Esophagus squamous epithelium (tissue), 5 donors: Measurements from ENCODE around the gene CCDC70. TPM values are rescaled to one million over a fixed set of nuclear protein-coding genes. Genes with fewer than 3 reads are reported as not detected.

Experiments
- DNase-seq: peaks from one replicate; lab custom pipeline; 2025; lab: John Stamatoyannopoulos, UW
- H3K27ac ChIP-seq, 4 donors: fragments of 200-600 bp; sonication (generic); one replicate each; pipeline ENCODE4 v1.5.1; 2016 to 2019; ENCODE audit warnings: mild to moderate bottlenecking in 1 of 4
- H3K27me3 ChIP-seq, 4 donors: fragments of 200-600 bp; sonication (generic); 1 replicate in 3 of 4; 2 replicates in 1 of 4; pipeline versions ENCODE4 v1.5.1 to v1.6.0; 2017 to 2021; ENCODE audit warnings: antibody characterized with exemption in 1 of 4
- H3K36me3 ChIP-seq, 3 donors: fragments of 200-600 bp; sonication (generic); one replicate each; pipeline ENCODE4 v1.5.1; 2016 to 2019
- H3K4me1 ChIP-seq, 3 donors: fragments of 200-600 bp; sonication (generic); one replicate each; pipeline ENCODE4 v1.5.1; 2017 to 2019
- H3K4me3 ChIP-seq, 4 donors: fragments of 200-600 bp; sonication (generic); 1 replicate in 3 of 4; 2 replicates in 1 of 4; pipeline ENCODE4 v1.5.1; 2016 to 2019; ENCODE audit warnings: mild to moderate bottlenecking in 2 of 4, moderate library complexity in 1 of 4
- H3K9me3 ChIP-seq, 3 donors: fragments of 200-600 bp; sonication (generic); one replicate each; pipeline ENCODE4 v1.5.1; 2016 to 2019
- CTCF ChIP-seq, 6 experiments: fragments of 450-650 bp in 4 of 6; fragments of 200-600 bp in 2 of 6; sonication (generic) in 2 of 6; IDR thresholded peaks; one replicate each; pipeline ENCODE4 v1.5.1; 2016 to 2019; ENCODE audit warnings: antibody characterized with exemption in 6 of 6, mild to moderate bottlenecking in 4 of 6, moderate library complexity in 4 of 6
- POLR2A ChIP-seq, 4 donors: fragments of 450-650 bp; IDR thresholded peaks; one replicate each; pipeline ENCODE4 v1.6.1; 2017; ENCODE audit warnings: antibody characterized with exemption in 4 of 4, mild to moderate bottlenecking in 4 of 4, moderate library complexity in 3 of 4
- WGBS, 2 donors: methylation state at CpG; one replicate each; pipeline ENCODE4 v1.1.5; 2018; 5-methylcytosine and 5-hydroxymethylcytosine counted together
- intact Hi-C: fragments of 100-400 bp; cut with DNase I; formaldehyde crosslinking; loops from one replicate; pipeline ENCODE4 v1.15.0; 2022
- total RNA-seq, 4 donors: library from RNA; depleted of rRNA; stranded (reverse); fragments of >200 nt; gene quantifications; one replicate each; pipeline ENCODE4 v1.1.0, GENCODE V29; 2016
- donor health status: DM: yes; HTN: yes; CAD: no.

Gene CCDC70
- total RNA-seq, 4 donors from 2014 or later = not detected

DNA sequence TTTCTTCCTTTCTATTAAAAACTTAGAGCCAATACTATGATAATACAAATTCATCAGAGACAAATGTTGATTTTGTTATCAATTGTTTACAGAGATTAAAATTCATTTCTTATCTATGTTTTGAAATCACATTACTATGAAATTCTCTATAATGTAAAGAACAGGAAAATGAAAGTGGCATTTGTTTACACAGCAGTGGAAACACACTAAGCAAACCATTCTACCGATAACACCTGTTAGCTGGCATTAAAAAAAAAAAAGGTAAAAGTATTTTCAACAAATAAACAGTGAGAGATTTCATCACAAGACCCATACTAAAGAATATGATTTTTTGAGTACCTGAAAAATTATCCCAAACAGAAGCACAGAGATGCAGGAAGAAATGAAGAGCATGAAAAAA lies 4.8 kb upstream of the CCDC70 start:
- no peak for DNase-seq
- no peak overlapping the region for H3K4me3 ChIP-seq
- intact Hi-C loops = no loop called here
- no peaks in the 10 kb centered on the region for H3K9me3 ChIP-seq
- peaks cover 0 to 47% (median 0%) of the 10 kb centered on the region in 4 donors for H3K27me3 ChIP-seq
- TF ChIP-seq POLR2A (IDR thresholded peaks at IDR 0.05) = no peak
- no peak for TF ChIP-seq CTCF (IDR thresholded peaks at IDR 0.05)
- no peaks in the 10 kb centered on the region for H3K36me3 ChIP-seq
- H3K27ac ChIP-seq = no peak overlapping the region
- WGBS, 2 donors = 65 to 86% methylated on average over 1 of the region's 1 CpG
- H3K4me1 ChIP-seq = no peaks in the 10 kb centered on the region

GRCh38 chr13:51858433-51859247 lies 3.1 kb upstream of the CCDC70 start:
- no peak for TF ChIP-seq POLR2A (IDR thresholded peaks at IDR 0.05)
- TF ChIP-seq CTCF (IDR thresholded peaks at IDR 0.05) = no peak
- no peak for DNase-seq
- no peaks in the 10 kb centered on the region for H3K9me3 ChIP-seq
- intact Hi-C loops = no loop called here
- peaks cover 0 to 40% (median 0%) of the 10 kb centered on the region in 4 donors for H3K27me3 ChIP-seq
- no peaks in the 10 kb centered on the region for H3K36me3 ChIP-seq
- H3K4me1 ChIP-seq = no peaks in the 10 kb centered on the region
- no peak overlapping the region for H3K27ac ChIP-seq
- H3K4me3 ChIP-seq = no peak overlapping the region
- 33 to 39% methylated on average over 11 of the region's 11 CpGs for WGBS, 2 donors

- TF ChIP-seq POLR2A (IDR thresholded peaks at IDR 0.05) (no peak), CTCF (IDR thresholded peaks at IDR 0.05) (no peak)
- H3K9me3 ChIP-seq = no peaks in the 10 kb centered on the region
- 59 to 65% methylated on average over 7 of the region's 7 CpGs for WGBS, 2 donors
- H3K27me3 ChIP-seq = peaks cover 0 to 41% (median 0%) of the 10 kb centered on the region in 4 donors
- intact Hi-C loops = no loop called here
- no peaks in the 10 kb centered on the region for H3K4me1 ChIP-seq
- H3K36me3 ChIP-seq = no peaks in the 10 kb centered on the region
- H3K4me3 ChIP-seq = no peak overlapping the region
- DNase-seq = no peak
- H3K27ac ChIP-seq = no peak overlapping the region
These were observed 1.2 kb downstream of the CCDC70 start for GRCh38 chr13:51862957-51863356.

DNA sequence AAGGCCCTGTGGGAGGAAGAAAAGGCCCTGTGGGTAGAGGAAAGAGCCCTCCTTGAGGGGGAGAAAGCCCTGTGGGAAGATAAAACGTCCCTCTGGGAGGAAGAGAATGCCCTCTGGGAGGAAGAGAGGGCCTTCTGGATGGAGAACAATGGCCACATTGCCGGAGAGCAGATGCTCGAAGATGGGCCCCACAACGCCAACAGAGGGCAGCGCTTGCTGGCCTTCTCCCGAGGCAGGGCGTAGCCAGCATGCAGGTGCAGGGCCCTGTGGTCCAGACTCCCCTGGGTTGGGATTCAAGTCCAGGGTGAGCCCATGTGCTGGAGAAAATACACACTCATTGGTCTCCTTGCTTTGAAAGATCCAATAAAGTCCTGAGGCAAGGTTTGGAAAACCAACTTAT lies 4.1 kb downstream of the CCDC70 start:
- intact Hi-C loops = no loop called here
- Histone ChIP-seq H3K27me3 (peaks cover 0 to 49% (median 0%) of the 10 kb centered on the region in 4 donors), H3K4me3 (no peak overlapping the region), H3K4me1 (no peaks in the 10 kb centered on the region), H3K36me3 (no peaks in the 10 kb centered on the region), H3K9me3 (no peaks in the 10 kb centered on the region), H3K27ac (no peak overlapping the region)
- WGBS, 2 donors = 68 to 77% methylated on average over 4 to 7 of the region's 7 CpGs
- TF ChIP-seq CTCF (IDR thresholded peaks at IDR 0.05) (no peak), POLR2A (IDR thresholded peaks at IDR 0.05) (no peak)
- DNase-seq = no peak

- no peak for TF ChIP-seq CTCF (IDR thresholded peaks at IDR 0.05)
- no peak for TF ChIP-seq POLR2A (IDR thresholded peaks at IDR 0.05)
- no peak for DNase-seq
- Histone ChIP-seq H3K9me3 (no peaks in the 10 kb centered on the region), H3K36me3 (no peaks in the 10 kb centered on the region), H3K27ac (no peak overlapping the region), H3K4me1 (no peaks in the 10 kb centered on the region), H3K4me3 (no peak overlapping the region), H3K27me3 (peaks cover 0 to 59% (median 0%) of the 10 kb centered on the region in 4 donors)
- whole genome bisulfite sequencing, 2 donors = 92 to 94% methylated on average over 4 of the region's 4 CpGs
- intact Hi-C loops = no loop called here
These were observed 5.3 kb downstream of the CCDC70 start for GRCh38 chr13:51867062-51867461.
